Activated naive CD4-positive, alpha-beta T cell treated with Interleukin-2 at 50 U/mL for 16 hours (primary cell): ENCODE data around the gene TBX15.

Experiments used
- DNase-seq: peaks from one replicate; pipeline ENCODE4 v3.0.0-alpha.2; 2020

TBX15 gene

GRCh38 chr1:119001181-119002027 lies 13.3 kb upstream of the TBX15 start:
- no peak for DNase-seq

- no peak for DNase-seq
Measured at GRCh38 chr1:119000371-119001180, 12.4 kb upstream of the TBX15 start.

GRCh38 chr1:118999348-119000071 lies 11.4 kb upstream of the TBX15 start:
- no peak for DNase-seq

GRCh38 chr1:118998171-118998570 lies 10.0 kb upstream of the TBX15 start:
- DNase-seq: no peak

- DNase-seq: no peak
Measured at GRCh38 chr1:118997225-118997624, 9.1 kb upstream of the TBX15 start.

- no peak for DNase-seq
Measured at GRCh38 chr1:118995312-118996016, 7.3 kb upstream of the TBX15 start.

GRCh38 chr1:118993700-118994026 lies 5.5 kb upstream of the TBX15 start:
- no peak for DNase-seq

- DNase-seq: no peak
Measured at GRCh38 chr1:118992868-118993699, 4.9 kb upstream of the TBX15 start.

- no peak for DNase-seq
Measured at GRCh38 chr1:118992237-118992825, 4.2 kb upstream of the TBX15 start.

GRCh38 chr1:118991448-118991847 lies 3.3 kb upstream of the TBX15 start:
- no peak for DNase-seq

GRCh38 chr1:118990513-118991152 lies 2.5 kb upstream of the TBX15 start:
- DNase-seq: no peak

- DNase-seq: no peak
Measured at GRCh38 chr1:118989878-118990378, 1.8 kb upstream of the TBX15 start.

GRCh38 chr1:118989006-118989815 lies 1.1 kb upstream of the TBX15 start:
- no peak for DNase-seq

GRCh38 chr1:118987468-118988185 lies 516 bp downstream of the TBX15 start:
- DNase-seq: no peak

- no peak for DNase-seq
Measured at GRCh38 chr1:118986555-118987467, 1.3 kb downstream of the TBX15 start.

GRCh38 chr1:118985640-118986554 lies 2.2 kb downstream of the TBX15 start:
- DNase-seq: no peak
